ENCODE measurements around the gene RBM20. TPM values are rescaled to one million over a fixed set of nuclear protein-coding genes. Genes with fewer than 3 reads are reported as not detected.

RBM20 gene
- total and polyA plus RNA-seq, 2 of the 13 experiments (the other 11 are each of a cell fraction or from before 2014, with no cell fraction given), result 0.02 to 0.22 TPM

DNA sequence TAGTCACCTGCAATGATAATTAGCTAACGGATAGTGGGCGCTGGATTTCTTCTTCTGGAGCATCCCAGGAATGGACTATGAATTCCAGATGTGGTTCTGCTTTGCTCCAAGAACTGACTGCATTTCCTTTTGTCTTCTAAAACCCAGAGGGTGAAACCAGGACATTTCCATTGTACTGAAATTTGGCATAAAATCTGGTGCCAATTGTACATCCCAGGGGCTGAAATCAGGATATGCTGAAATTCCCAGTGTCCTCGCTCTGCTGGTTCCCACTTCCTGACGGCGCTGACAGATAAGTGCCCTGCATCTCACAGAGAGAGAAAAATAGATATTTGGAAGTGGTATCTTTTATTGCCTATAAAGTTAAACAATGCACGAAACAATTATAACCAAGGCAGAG is 31.9 kb downstream of the RBM20 start:
- 0 out of 2 replicates have a peak, but pooled peaks cover 9% of the 10 kb centered on the region for H3K4me1 ChIP-seq (ENCODE audit: insufficient read depth, low read length)
- no peaks in the 10 kb centered on the region for H3K79me2 ChIP-seq (ENCODE audit: insufficient read depth, low read length)
- no peak for ATAC-seq
- no peak overlapping the region for H2AFZ ChIP-seq (ENCODE audit: low read length)
- in situ Hi-C loops (cut with HindIII; ENCODE audit: extremely low pct_ligation_motif_present, low pct_unique_long_range_greater_than_20kb) (no loop called here), intact Hi-C loops (cut with micrococcal nuclease; ENCODE audit: unreplicated experiment) (no loop called here)
- no peak for FAIRE-seq
- BruUV-seq (replicated peaks), result no TSS peak
- H3K4me2 ChIP-seq (ENCODE audit: low read depth, low read length), result no peak overlapping the region
- DNase-seq (ENCODE audit: low spot score), result no peak
- POLR2A ChIA-PET, result no interaction called here
- peaks cover 0 to 19% of the 10 kb centered on the region in 2 experiments; a peak in 3 of 5 replicates for H3K27me3 ChIP-seq (ENCODE audit: control insufficient read depth in 1 of 2, insufficient read depth in 2 of 2, low read length in 2 of 2)
- H3K36me3 ChIP-seq (replicated peaks in 1 of 2; ENCODE audit: control insufficient read depth in 1 of 2, insufficient read depth in 2 of 2, low read length in 2 of 2), result no peaks in the 10 kb centered on the region
- H3K27ac ChIP-seq (ENCODE audit: extremely low read length, insufficient read depth, low read length), result no peak overlapping the region
- 29% methylated on average over 6 of the region's 6 CpGs for WGBS (ENCODE audit: low lambda C conversion rate)
- no peaks in the 10 kb centered on the region for H4K20me1 ChIP-seq (ENCODE audit: insufficient read depth, low read length)
- TF ChIP-seq HHEX (CRISPR knock-in tag; IDR thresholded peaks at IDR 0.05) (no peak), ZNF556 (CRISPR knock-in tag; IDR thresholded peaks at IDR 0.05; ENCODE audit: borderline replicate concordance) (no peak), RARA (CRISPR knock-in tag; IDR thresholded peaks at IDR 0.05) (no peak), ARHGAP35 (CRISPR knock-in tag; IDR thresholded peaks at IDR 0.05; ENCODE audit: borderline replicate concordance) (no peak), MED8 (CRISPR knock-in tag; IDR thresholded peaks at IDR 0.05; ENCODE audit: insufficient replicate concordance) (no peak)
- TF ChIP-seq, protein P1, sequence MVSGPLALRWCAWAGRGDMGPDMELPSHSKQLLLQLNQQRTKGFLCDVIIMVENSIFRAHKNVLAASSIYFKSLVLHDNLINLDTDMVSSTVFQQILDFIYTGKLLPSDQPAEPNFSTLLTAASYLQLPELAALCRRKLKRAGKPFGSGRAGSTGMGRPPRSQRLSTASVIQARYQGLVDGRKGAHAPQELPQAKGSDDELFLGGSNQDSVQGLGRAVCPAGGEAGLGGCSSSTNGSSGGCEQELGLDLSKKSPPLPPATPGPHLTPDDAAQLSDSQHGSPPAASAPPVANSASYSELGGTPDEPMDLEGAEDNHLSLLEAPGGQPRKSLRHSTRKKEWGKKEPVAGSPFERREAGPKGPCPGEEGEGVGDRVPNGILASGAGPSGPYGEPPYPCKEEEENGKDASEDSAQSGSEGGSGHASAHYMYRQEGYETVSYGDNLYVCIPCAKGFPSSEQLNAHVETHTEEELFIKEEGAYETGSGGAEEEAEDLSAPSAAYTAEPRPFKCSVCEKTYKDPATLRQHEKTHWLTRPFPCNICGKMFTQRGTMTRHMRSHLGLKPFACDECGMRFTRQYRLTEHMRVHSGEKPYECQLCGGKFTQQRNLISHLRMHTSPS (CRISPR knock-in tag; IDR thresholded peaks at IDR 0.05; ENCODE audit: low read depth), result no peak
- TF ChIP-seq, protein P2, sequence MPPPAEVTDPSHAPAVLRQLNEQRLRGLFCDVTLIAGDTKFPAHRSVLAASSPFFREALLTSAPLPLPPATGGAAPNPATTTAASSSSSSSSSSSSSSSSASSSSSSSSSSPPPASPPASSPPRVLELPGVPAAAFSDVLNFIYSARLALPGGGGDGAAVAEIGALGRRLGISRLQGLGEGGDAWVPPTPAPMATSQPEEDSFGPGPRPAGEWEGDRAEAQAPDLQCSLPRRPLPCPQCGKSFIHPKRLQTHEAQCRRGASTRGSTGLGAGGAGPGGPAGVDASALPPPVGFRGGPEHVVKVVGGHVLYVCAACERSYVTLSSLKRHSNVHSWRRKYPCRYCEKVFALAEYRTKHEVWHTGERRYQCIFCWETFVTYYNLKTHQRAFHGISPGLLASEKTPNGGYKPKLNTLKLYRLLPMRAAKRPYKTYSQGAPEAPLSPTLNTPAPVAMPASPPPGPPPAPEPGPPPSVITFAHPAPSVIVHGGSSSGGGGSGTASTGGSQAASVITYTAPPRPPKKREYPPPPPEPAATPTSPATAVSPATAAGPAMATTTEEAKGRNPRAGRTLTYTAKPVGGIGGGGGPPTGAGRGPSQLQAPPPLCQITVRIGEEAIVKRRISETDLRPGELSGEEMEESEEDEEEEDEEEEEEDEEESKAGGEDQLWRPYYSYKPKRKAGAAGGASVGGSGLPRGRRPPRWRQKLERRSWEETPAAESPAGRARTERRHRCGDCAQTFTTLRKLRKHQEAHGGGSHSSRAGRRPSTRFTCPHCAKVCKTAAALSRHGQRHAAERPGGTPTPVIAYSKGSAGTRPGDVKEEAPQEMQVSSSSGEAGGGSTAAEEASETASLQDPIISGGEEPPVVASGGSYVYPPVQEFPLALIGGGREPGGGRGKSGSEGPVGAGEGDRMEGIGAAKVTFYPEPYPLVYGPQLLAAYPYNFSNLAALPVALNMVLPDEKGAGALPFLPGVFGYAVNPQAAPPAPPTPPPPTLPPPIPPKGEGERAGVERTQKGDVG (CRISPR knock-in tag; IDR thresholded peaks at IDR 0.05; ENCODE audit: borderline replicate concordance), result no peak
- H3K9ac ChIP-seq (ENCODE audit: insufficient read depth, low read depth, low read length), result no peak overlapping the region
- CTCF ChIA-PET (ENCODE audit: low intra/inter-chr PET ratio, low total read pairs), result no interaction called here
- no peak overlapping the region for H3K4me3 ChIP-seq (replicated peaks in 1 of 3; ENCODE audit: insufficient read depth in 1 of 3, low read depth in 2 of 3, low read length in 3 of 3)
- H3K9me3 ChIP-seq (ENCODE audit: low read length), result no peaks in the 10 kb centered on the region
